Body of pancreas (tissue), 4 donors: ENCODE measurements around the gene CTNND2. TPM values are rescaled to one million over a fixed set of nuclear protein-coding genes. Genes with fewer than 3 reads are reported as not detected.
A peak's percentile ranks its signal among the peaks of the same experiment; 100 is the strongest.

Experiments
- ATAC-seq: fragments of 150-250 bp; one replicate; pipeline ENCODE4 v1.9.1; 2016
- DNase-seq, 4 donors: peaks; one replicate each; pipeline ENCODE4 v3.0.0-alpha.2; 2019
- H3K27ac ChIP-seq, 4 donors: fragments of 200-600 bp; sonication (generic); 1 replicate in 3 of 4; 2 replicates in 1 of 4; pipeline versions ENCODE4 v1.5.1 to v1.6.1; 2016 to 2019; ENCODE audit warnings: mild to moderate bottlenecking in 1 of 4, mixed read lengths in 1 of 4, moderate library complexity in 1 of 4
- H3K27me3 ChIP-seq, 2 donors: fragments of 200-600 bp; sonication (generic); one replicate each; pipeline ENCODE4 v1.6.0; 2016; ENCODE audit warnings: mild to moderate bottlenecking in 1 of 2
- H3K36me3 ChIP-seq, 2 donors: fragments of 200-600 bp; sonication (generic); replicated peaks in 1 of 2; 2 replicates each; pipeline ENCODE4 v1.5.1; 2016; ENCODE audit warnings: low read depth in 2 of 2; ENCODE audit not compliant: insufficient read depth in 1 of 2
- H3K4me1 ChIP-seq: fragments of 200-600 bp; sonication (generic); one replicate; pipeline ENCODE4 v1.6.0; 2016
- H3K4me3 ChIP-seq, 2 donors: fragments of 200-600 bp; sonication (generic); 1 replicate in 1 of 2; 2 replicates in 1 of 2; pipeline ENCODE4 v1.5.1; 2016 to 2019
- H3K9me3 ChIP-seq, 3 donors: fragments of 200-600 bp; sonication (generic); 1 replicate in 2 of 3; 2 replicates in 1 of 3; pipeline ENCODE4 v1.5.1; 2016
- CTCF ChIP-seq, 7 experiments: fragments of 450-650 bp in 4 of 7; fragments of 200-600 bp in 3 of 7; sonication (generic) in 3 of 7; IDR thresholded peaks; one replicate each; pipeline ENCODE4 v1.5.1; 2016 to 2019; ENCODE audit warnings: antibody characterized with exemption in 7 of 7
- POLR2A ChIP-seq, 3 donors: fragments of 450-650 bp; IDR thresholded peaks; one replicate each; pipeline ENCODE4 v1.6.1; 2016; ENCODE audit warnings: antibody characterized with exemption in 3 of 3, mild to moderate bottlenecking in 2 of 3
- WGBS, 2 donors: methylation state at CpG; one replicate each; pipeline ENCODE4 v1.1.5; 2017; 5-methylcytosine and 5-hydroxymethylcytosine counted together
- intact Hi-C: fragments of 100-400 bp; cut with DNase I; formaldehyde crosslinking; loops from one replicate; pipeline ENCODE4 v1.15.1; 2023
- total RNA-seq, 2 donors: library from RNA; depleted of rRNA; stranded (reverse); fragments of >200 nt; gene quantifications; one replicate each; pipeline ENCODE4 v1.1.0, GENCODE V29; 2016

The CTNND2 gene
- total RNA-seq, 2 donors from 2014 or later: 21.0 to 82.4 TPM

GRCh38 chr5:11902201-11902619 is 2.0 kb downstream of the CTNND2 start:
- Histone ChIP-seq H3K36me3 (no peaks in the 10 kb centered on the region), H3K4me1 (peaks cover 38% of the 10 kb centered on the region), H3K27ac (peak overlapping the region; percentile 69 to 96 (median 90)), H3K9me3 (no peaks in the 10 kb centered on the region), H3K27me3 (no peaks in the 10 kb centered on the region), H3K4me3 (peak overlapping the region; percentile 11 to 86)
- peak; percentile 40 to 64 (median 46) for DNase-seq
- ATAC-seq: peak; percentile 19
- peak in 2 of 3 donors; percentile 61 to 66 for TF ChIP-seq POLR2A (IDR thresholded peaks at IDR 0.05)
- TF ChIP-seq CTCF (IDR thresholded peaks at IDR 0.05): no peak
- WGBS, 2 donors: 13 to 22% methylated on average over 8 of the region's 8 CpGs
- intact Hi-C loops: no loop called here

GRCh38 chr5:11898787-11899186 is 5.5 kb downstream of the CTNND2 start:
- H3K4me3 ChIP-seq: no peak overlapping the region
- no peaks in the 10 kb centered on the region for H3K27me3 ChIP-seq
- intact Hi-C loops: no loop called here
- H3K9me3 ChIP-seq: no peaks in the 10 kb centered on the region
- DNase-seq (no peak), ATAC-seq (no peak)
- no peak for TF ChIP-seq CTCF (IDR thresholded peaks at IDR 0.05)
- TF ChIP-seq POLR2A (IDR thresholded peaks at IDR 0.05): no peak
- H3K4me1 ChIP-seq: peaks cover 46% of the 10 kb centered on the region
- 85 to 92% methylated on average over 2 of the region's 2 CpGs for WGBS, 2 donors
- no peak overlapping the region for H3K27ac ChIP-seq
- no peaks in the 10 kb centered on the region for H3K36me3 ChIP-seq

- Histone ChIP-seq H3K9me3 (no peaks in the 10 kb centered on the region), H3K36me3 (no peaks in the 10 kb centered on the region), H3K27ac (peak overlapping the region in 2 of 4 donors; percentile 27 to 38), H3K4me3 (no peak overlapping the region), H3K27me3 (no peaks in the 10 kb centered on the region), H3K4me1 (peaks cover 50% of the 10 kb centered on the region)
- ATAC-seq: no peak
- DNase-seq: no peak
- TF ChIP-seq CTCF (IDR thresholded peaks at IDR 0.05) (no peak), POLR2A (IDR thresholded peaks at IDR 0.05) (no peak)
- intact Hi-C loops: no loop called here
Observed at GRCh38 chr5:11897781-11898180, 6.5 kb downstream of the CTNND2 start.

GRCh38 chr5:11894992-11895391 is 9.3 kb downstream of the CTNND2 start:
- H3K4me3 ChIP-seq: no peak overlapping the region
- DNase-seq (peak; percentile 77 to 91 (median 88)), ATAC-seq (peak; percentile 99)
- WGBS, 2 donors: 25 to 33% methylated on average over 5 of the region's 5 CpGs
- H3K27ac ChIP-seq: peak overlapping the region; percentile 31 to 91 (median 63)
- no peaks in the 10 kb centered on the region for H3K9me3 ChIP-seq
- intact Hi-C loops: no loop called here
- peaks cover 39% of the 10 kb centered on the region for H3K4me1 ChIP-seq
- no peaks in the 10 kb centered on the region for H3K27me3 ChIP-seq
- no peaks in the 10 kb centered on the region for H3K36me3 ChIP-seq
- TF ChIP-seq POLR2A (IDR thresholded peaks at IDR 0.05) (peak in 2 of 3 donors; percentile 20 to 26), CTCF (IDR thresholded peaks at IDR 0.05) (peak in 1 of 7 experiments; percentile 2)

GRCh38 chr5:11892832-11893231 is 11.4 kb downstream of the CTNND2 start:
- WGBS, 2 donors: 80 to 84% methylated on average over 6 of the region's 6 CpGs
- Histone ChIP-seq H3K9me3 (no peaks in the 10 kb centered on the region), H3K36me3 (no peaks in the 10 kb centered on the region), H3K4me1 (peaks cover 32% of the 10 kb centered on the region), H3K4me3 (no peak overlapping the region), H3K27me3 (no peaks in the 10 kb centered on the region), H3K27ac (no peak overlapping the region)
- no peak for DNase-seq
- no peak for TF ChIP-seq POLR2A (IDR thresholded peaks at IDR 0.05)
- no peak for TF ChIP-seq CTCF (IDR thresholded peaks at IDR 0.05)
- ATAC-seq: no peak
- intact Hi-C loops: no loop called here
